OCI-LY1 (cell line): ENCODE results near the gene KCNA4.

Experiments
- H2AFZ ChIP-seq: fragments of 200-600 bp; sonication (generic), shearing (Covaris generic); 2 replicates; pipeline ENCODE4 v1.6.0; 2014; ENCODE audit warnings: antibody characterized with exemption, mild to moderate bottlenecking, low read length
- H3F3A ChIP-seq: fragments of 200-600 bp; sonication (generic), shearing (Covaris generic); 2 replicates; pipeline ENCODE4 v1.6.0; 2014; ENCODE audit warnings: mild to moderate bottlenecking, antibody characterized with exemption, low read length, moderate library complexity; ENCODE audit not compliant: insufficient read depth
- H3K27ac ChIP-seq: fragments of 200-600 bp; sonication (generic); 2 replicates; pipeline ENCODE4 v1.5.1; 2014; ENCODE audit warnings: low read length, mixed run types, mild to moderate bottlenecking, low read depth; ENCODE audit not compliant: poor library complexity, severe bottlenecking
- H3K27me3 ChIP-seq: fragments of 200-600 bp; sonication (generic); 2 replicates; pipeline ENCODE4 v1.6.0; 2014; ENCODE audit warnings: antibody characterized with exemption, mild to moderate bottlenecking, low read length, moderate library complexity; ENCODE audit not compliant: insufficient read depth
- H3K36me3 ChIP-seq: fragments of 200-600 bp; sonication (generic); 2 replicates; pipeline ENCODE4 v1.6.1; 2014; ENCODE audit warnings: mild to moderate bottlenecking, antibody characterized with exemption, low read length, moderate library complexity, mixed read lengths; ENCODE audit not compliant: insufficient read depth
- H3K4me1 ChIP-seq: fragments of 200-600 bp; sonication (generic); 2 replicates; pipeline ENCODE4 v1.5.1; 2014; ENCODE audit warnings: mild to moderate bottlenecking, low read length, moderate library complexity; ENCODE audit not compliant: insufficient read depth, severe bottlenecking
- H3K4me2 ChIP-seq: fragments of 200-600 bp; sonication (generic), shearing (Covaris generic); 2 replicates; pipeline ENCODE4 v1.6.1; 2014; ENCODE audit warnings: low read length
- H3K4me3 ChIP-seq: fragments of 200-600 bp; sonication (generic); 2 replicates; pipeline ENCODE4 v1.5.1; 2014; ENCODE audit warnings: low read length, low read depth, mild to moderate bottlenecking, mixed read lengths; ENCODE audit not compliant: poor library complexity, severe bottlenecking
- H3K79me2 ChIP-seq: fragments of 200-600 bp; shearing (Covaris generic); 2 replicates; pipeline ENCODE4 v1.6.1; 2016; ENCODE audit warnings: mixed run types, low read length, mixed read lengths; ENCODE audit not compliant: insufficient read depth
- H3K9ac ChIP-seq: fragments of 200-600 bp; sonication (generic), shearing (Covaris generic); 2 replicates; pipeline ENCODE4 v1.6.1; 2014; ENCODE audit warnings: mild to moderate bottlenecking, low read length, mixed read lengths
- H3K9me2 ChIP-seq: fragments of 200-600 bp; sonication (generic), shearing (Covaris generic); 2 replicates; pipeline ENCODE4 v1.6.1; 2014; ENCODE audit warnings: low read depth, mild to moderate bottlenecking, low read length, mixed read lengths
- H3K9me3 ChIP-seq: fragments of 200-600 bp; shearing (Covaris generic); 2 replicates; pipeline ENCODE4 v1.6.1; 2014; ENCODE audit warnings: low read length, mixed read lengths
- H4K20me1 ChIP-seq: fragments of 200-600 bp; sonication (generic), shearing (Covaris generic); 2 replicates; pipeline ENCODE4 v1.6.0; 2016; ENCODE audit warnings: mild to moderate bottlenecking, low read length; ENCODE audit not compliant: insufficient read depth
- CTCF ChIP-seq: fragments of 200-600 bp; sonication (generic), shearing (Covaris generic); IDR thresholded peaks from 2 replicates; pipeline ENCODE4 v1.5.1; 2017; ENCODE audit warnings: mild to moderate bottlenecking, antibody characterized with exemption, low read length, moderate library complexity, mixed read lengths
- EZH2 ChIP-seq: fragments of 200-600 bp; sonication (generic), shearing (Covaris generic); IDR thresholded peaks from 2 replicates; pipeline ENCODE4 v1.8.0; 2017; ENCODE audit warnings: borderline replicate concordance, mixed run types, mild to moderate bottlenecking, antibody characterized with exemption, low read length, moderate library complexity, mixed read lengths

The KCNA4 gene

GRCh38 chr11:30049214-30049613 lies 32.4 kb upstream of the KCNA4 start:
- Histone ChIP-seq H3K27ac (no peak overlapping the region), H3K9me2 (no peaks in the 10 kb centered on the region), H3K4me1 (no peaks in the 10 kb centered on the region), H2AFZ (no peak overlapping the region), H3K36me3 (no peaks in the 10 kb centered on the region), H3K79me2 (no peaks in the 10 kb centered on the region), H3F3A (no peaks in the 10 kb centered on the region), H3K27me3 (no peaks in the 10 kb centered on the region), H3K9me3 (no peaks in the 10 kb centered on the region), H3K9ac (no peak overlapping the region), H4K20me1 (no peaks in the 10 kb centered on the region), H3K4me3 (no peak overlapping the region), H3K4me2 (no peak overlapping the region)
- no peak for TF ChIP-seq EZH2
- no peak for TF ChIP-seq CTCF

GRCh38 chr11:30046578-30046945 lies 29.7 kb upstream of the KCNA4 start:
- no peak overlapping the region for H3K4me2 ChIP-seq
- no peak overlapping the region for H3K9ac ChIP-seq
- TF ChIP-seq CTCF (peak; percentile 28; the same call in 1 of the 2 replicates), EZH2 (no peak)
- H3F3A ChIP-seq = no peaks in the 10 kb centered on the region
- H3K4me3 ChIP-seq = no peak overlapping the region
- no peaks in the 10 kb centered on the region for H3K79me2 ChIP-seq
- H2AFZ ChIP-seq = no peak overlapping the region
- no peaks in the 10 kb centered on the region for H3K9me2 ChIP-seq
- H3K36me3 ChIP-seq = no peaks in the 10 kb centered on the region
- no peak overlapping the region for H3K27ac ChIP-seq
- H3K9me3 ChIP-seq = no peaks in the 10 kb centered on the region
- no peaks in the 10 kb centered on the region for H3K4me1 ChIP-seq
- H4K20me1 ChIP-seq = no peaks in the 10 kb centered on the region
- H3K27me3 ChIP-seq = no peaks in the 10 kb centered on the region

DNA sequence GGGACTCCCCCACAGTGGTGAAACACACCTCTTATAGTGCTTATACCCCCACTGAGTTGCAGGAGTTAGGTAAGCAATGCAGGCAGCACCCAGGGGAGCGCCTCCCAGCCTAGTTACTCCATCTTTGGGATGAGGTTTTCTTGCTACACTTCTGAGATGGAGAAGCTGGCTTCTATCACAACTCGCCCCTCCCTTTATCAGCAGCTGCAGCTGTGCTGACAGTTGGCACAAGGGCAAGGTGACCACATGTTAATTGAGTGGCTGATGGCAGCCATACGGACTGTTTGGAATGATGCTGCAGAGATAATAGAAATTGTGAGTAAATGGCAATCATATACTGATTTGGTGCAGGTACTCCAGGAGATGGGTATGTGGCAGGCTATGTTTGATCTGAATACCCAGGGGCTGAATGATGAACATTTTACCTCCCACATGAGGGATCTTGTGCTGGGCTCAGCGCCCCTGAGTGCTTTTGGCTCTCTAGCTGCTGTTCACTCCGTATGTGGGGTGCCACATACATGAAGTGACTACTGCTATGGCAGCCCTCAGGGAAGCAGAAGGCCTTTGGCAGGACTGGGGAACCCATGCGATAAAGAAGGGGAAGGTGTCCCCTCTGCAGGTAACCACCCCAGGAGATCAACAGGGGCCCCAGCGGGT lies 29.2 kb upstream of the KCNA4 start:
- Histone ChIP-seq H3K27ac (no peak overlapping the region), H2AFZ (no peak overlapping the region), H3K4me2 (no peak overlapping the region), H3K4me3 (no peak overlapping the region), H3F3A (no peaks in the 10 kb centered on the region), H3K9me2 (no peaks in the 10 kb centered on the region), H3K27me3 (no peaks in the 10 kb centered on the region), H3K79me2 (no peaks in the 10 kb centered on the region), H3K36me3 (no peaks in the 10 kb centered on the region), H3K4me1 (no peaks in the 10 kb centered on the region), H3K9ac (no peak overlapping the region), H4K20me1 (no peaks in the 10 kb centered on the region), H3K9me3 (no peaks in the 10 kb centered on the region)
- TF ChIP-seq CTCF (no peak), EZH2 (no peak)
